IMR-90 (cell line): ENCODE data around the gene HYAL3. TPM values are rescaled to one million over a fixed set of nuclear protein-coding genes. Genes with fewer than 3 reads are reported as not detected.

Experiments
- ATAC-seq: fragments of 200-7000 bp; cut with Tn5 transposase; 2 replicates; pipeline ENCODE4 v1.9.1; 2020; ENCODE audit warnings: low read depth, mild to moderate bottlenecking, moderate library complexity
- BruUV-seq: library from RNA; stranded (reverse); fragments of 400-500 nt; replicated peaks from 2 replicates; lab custom pipeline; 2021; lab: Mats Ljungman, UMichigan
- CTCF ChIA-PET: fragments of 300-600 bp; formaldehyde crosslinking; extraction: SDS; loops from one replicate; lab custom pipeline; 2021; ENCODE audit warnings: antibody characterized with exemption; lab: Yijun Ruan, JAX
- POLR2A ChIA-PET: fragments of 300-600 bp; sonication (Branson Sonifier 250); formaldehyde crosslinking; loops from one replicate; lab custom pipeline; 2022; ENCODE audit warnings: antibody characterized with exemption; ENCODE audit not compliant: unreplicated experiment; lab: Charles Lee
- DNase-seq: peaks from one replicate; pipeline ENCODE4 v3.0.0; 2013
- H2AFZ ChIP-seq: replicated peaks from 2 replicates; pipeline ENCODE3; 2013; ENCODE audit warnings: low read length, mild to moderate bottlenecking; ENCODE audit not compliant: poor library complexity
- H2AK5ac ChIP-seq: 2 replicates; pipeline ENCODE4 v1.6.1; 2013; ENCODE audit warnings: low read depth, low read length, inconsistent platforms
- H2AK9ac ChIP-seq: replicated peaks from 2 replicates; pipeline ENCODE3; 2013; ENCODE audit warnings: mild to moderate bottlenecking, low read depth, low read length, moderate library complexity; ENCODE audit not compliant: poor library complexity
- H2BK120ac ChIP-seq: 2 replicates; pipeline ENCODE4 v1.6.1; 2013; ENCODE audit warnings: low read depth, low read length, inconsistent platforms
- H2BK15ac ChIP-seq: 3 replicates; pipeline ENCODE4 v1.6.1; 2013; ENCODE audit warnings: low read depth, low read length, inconsistent platforms
- H2BK20ac ChIP-seq: 2 replicates; pipeline ENCODE4 v1.6.1; 2013; ENCODE audit warnings: low read depth, mild to moderate bottlenecking, inconsistent platforms, low read length, moderate library complexity
- H2BK5ac ChIP-seq: 2 replicates; pipeline ENCODE4 v1.6.1; 2013; ENCODE audit warnings: mild to moderate bottlenecking, low read depth, low read length, inconsistent platforms; ENCODE audit not compliant: poor library complexity, severe bottlenecking
- H3K14ac ChIP-seq: replicated peaks from 2 replicates; pipeline ENCODE4 v1.6.1; 2013; ENCODE audit warnings: low read depth, low read length, inconsistent platforms
- H3K18ac ChIP-seq: 2 replicates; pipeline ENCODE4 v1.6.1; 2013; ENCODE audit warnings: low read depth, low read length, control low read depth
- H3K23ac ChIP-seq: 2 replicates; pipeline ENCODE4 v1.6.1; 2013; ENCODE audit warnings: low read depth, low read length, inconsistent platforms
- H3K27ac ChIP-seq: 2 replicates; pipeline ENCODE4 v1.5.1; 2013; ENCODE audit warnings: mild to moderate bottlenecking, control low read depth, low read length; ENCODE audit not compliant: insufficient read depth
- H3K27me3 ChIP-seq: 2 replicates; pipeline ENCODE4 v1.6.1; 2013; ENCODE audit warnings: low read length; ENCODE audit not compliant: control insufficient read depth, insufficient read depth
- H3K36me3 ChIP-seq: 2 replicates; pipeline ENCODE4 v1.6.1; 2013; ENCODE audit warnings: low read length, mixed read lengths; ENCODE audit not compliant: control insufficient read depth, insufficient read depth
- H3K4ac ChIP-seq: 2 replicates; pipeline ENCODE4 v1.6.1; 2013; ENCODE audit warnings: low read depth, low read length, inconsistent platforms
- H3K4me1 ChIP-seq: 2 replicates; pipeline ENCODE4 v1.6.1; 2013; ENCODE audit warnings: low read length, mixed read lengths; ENCODE audit not compliant: control insufficient read depth, insufficient read depth
- H3K4me2 ChIP-seq: 2 replicates; pipeline ENCODE4 v1.6.1; 2013; ENCODE audit warnings: low read depth, mild to moderate bottlenecking, control low read depth, low read length, moderate library complexity
- H3K4me3 ChIP-seq: 2 replicates; pipeline ENCODE4 v1.5.1; 2013; ENCODE audit warnings: low read depth, mild to moderate bottlenecking, control low read depth, low read length, moderate library complexity; ENCODE audit not compliant: insufficient read depth
- H3K56ac ChIP-seq: 2 replicates; pipeline ENCODE4 v1.6.1; 2013; ENCODE audit warnings: low read length, inconsistent platforms; ENCODE audit not compliant: insufficient read depth; ENCODE audit errors: extremely low read depth
- H3K79me1 ChIP-seq, 2 experiments: 2 replicates each; pipeline ENCODE4 v1.6.1; 2013; ENCODE audit warnings: low read length in 2 of 2, inconsistent platforms in 1 of 2, low read depth in 1 of 2
- H3K9ac ChIP-seq: 2 replicates; pipeline ENCODE4 v1.6.1; 2013; ENCODE audit warnings: low read depth, low read length, control low read depth
- H3K9me1 ChIP-seq: 2 replicates; pipeline ENCODE4 v1.6.1; 2013; ENCODE audit warnings: low read length, inconsistent platforms; ENCODE audit not compliant: insufficient read depth
- H3K9me3 ChIP-seq: 2 replicates; pipeline ENCODE4 v1.6.1; 2013; ENCODE audit warnings: low read length; ENCODE audit not compliant: control insufficient read depth, insufficient read depth
- H4K20me1 ChIP-seq: 2 replicates; pipeline ENCODE4 v1.6.1; 2013; ENCODE audit warnings: low read length, inconsistent platforms; ENCODE audit not compliant: insufficient read depth
- H4K5ac ChIP-seq: 2 replicates; pipeline ENCODE4 v1.6.1; 2013; ENCODE audit warnings: mild to moderate bottlenecking, low read depth, low read length, control low read depth
- H4K8ac ChIP-seq, 2 experiments: 2 replicates each; pipeline ENCODE4 v1.6.1; 2013; ENCODE audit warnings: low read depth in 2 of 2, low read length in 2 of 2, control low read depth in 1 of 2, inconsistent platforms in 1 of 2
- H4K91ac ChIP-seq: 2 replicates; pipeline ENCODE4 v1.6.1; 2013; ENCODE audit warnings: low read depth, low read length, inconsistent platforms; ENCODE audit not compliant: insufficient read depth
- CHD1 ChIP-seq: IDR thresholded peaks from 2 replicates; pipeline ENCODE4 v1.6.1; 2012; ENCODE audit warnings: low read depth, low read length, improper control_type of control experiment
- CTCF ChIP-seq: conservative IDR thresholded peaks from 2 replicates; pipeline ENCODE4 v1.5.1; 2012; ENCODE audit warnings: mild to moderate bottlenecking, low read depth, low read length, improper control_type of control experiment
- ELK1 ChIP-seq: fragments of 150-350 bp; IDR thresholded peaks from 2 replicates; pipeline ENCODE4 v1.6.1; 2016; ENCODE audit warnings: low read depth, mild to moderate bottlenecking, low read length, moderate library complexity, borderline replicate concordance
- FOS ChIP-seq: fragments of 150-350 bp; IDR thresholded peaks from 2 replicates; pipeline ENCODE4 v1.6.1; 2016; ENCODE audit warnings: low read depth, low read length
- MAZ ChIP-seq: IDR thresholded peaks from 2 replicates; pipeline ENCODE4 v1.6.1; 2012; ENCODE audit warnings: low read depth, mild to moderate bottlenecking, low read length, improper control_type of control experiment, moderate library complexity, borderline replicate concordance
- NFE2L2 ChIP-seq: fragments of 150-350 bp; IDR thresholded peaks from 2 replicates; pipeline ENCODE4 v1.6.1; 2016; ENCODE audit warnings: low read depth, mild to moderate bottlenecking, low read length
- RAD21 ChIP-seq: IDR thresholded peaks from 2 replicates; pipeline ENCODE4 v1.6.1; 2012; ENCODE audit warnings: low read length, improper control_type of control experiment
- RCOR1 ChIP-seq: IDR thresholded peaks from 2 replicates; pipeline ENCODE4 v1.6.1; 2012; ENCODE audit warnings: mild to moderate bottlenecking, low read length, improper control_type of control experiment; ENCODE audit not compliant: insufficient replicate concordance
- RFX5 ChIP-seq: IDR thresholded peaks from 2 replicates; pipeline ENCODE4 v1.8.0; 2012; ENCODE audit warnings: low read depth, mild to moderate bottlenecking, low read length, moderate library complexity
- SMC3 ChIP-seq: fragments of 150-350 bp; IDR thresholded peaks from 2 replicates; pipeline ENCODE4 v1.6.1; 2016; ENCODE audit warnings: low read depth, mild to moderate bottlenecking, antibody characterized with exemption, low read length, moderate library complexity
- USF2 ChIP-seq: fragments of 150-350 bp; IDR thresholded peaks from 2 replicates; pipeline ENCODE4 v1.6.1; 2017; ENCODE audit warnings: mild to moderate bottlenecking, antibody characterized with exemption, low read length, low read depth
- WGBS, 2 experiments: methylation state at CpG; one replicate each; pipeline versions ENCODE4 v1.1.5 to v1.1.7; 2013; ENCODE audit warnings: missing lambda C conversion rate in 2 of 2; ENCODE audit not compliant: insufficient read length in 1 of 2; ENCODE audit errors: extremely low coverage in 2 of 2; 5-methylcytosine and 5-hydroxymethylcytosine counted together
- dilution Hi-C: fragments of 300-500 bp; cut with HindIII; formaldehyde crosslinking; loops from one replicate; pipeline ENCODE4 v1.14.3; 2018; ENCODE audit warnings: low sequenced_read_pairs; ENCODE audit not compliant: unreplicated experiment
- in situ Hi-C: fragments of 300-500 bp; cut with MboI; formaldehyde crosslinking; loops from 3 replicates; pipeline ENCODE4 v1.14.3; 2019; ENCODE audit warnings: low sequenced_read_pairs, inconsistent platforms, mixed read lengths
- intact Hi-C: fragments of 100-400 bp; cut with micrococcal nuclease; formaldehyde crosslinking; loops from 2 replicates; pipeline ENCODE4 v1.10.0; 2022
- polyA plus RNA-seq, 3 experiments: library from polyadenylated mRNA; depleted of rRNA; stranded (reverse); fragments of >200 nt; gene quantifications; 2 replicates each; pipeline ENCODE4 v1.2.3, GENCODE V29; 2012; ENCODE audit warnings: low replicate concordance in 1 of 3
- total RNA-seq: library from RNA; depleted of rRNA; stranded (reverse); fragments of >200 nt; gene quantifications from 2 replicates; pipeline ENCODE4 v1.2.3, GENCODE V29; 2012

HYAL3 gene
- total and polyA plus RNA-seq, 2 of the 4 experiments (the other 2 are of a cell fraction) = 2.7 to 5.7 TPM

- Histone ChIP-seq H3K27me3 (no peaks in the 10 kb centered on the region), H2AFZ (no peak overlapping the region), H3K9me3 (no peaks in the 10 kb centered on the region), H2BK5ac (no peak overlapping the region), H2AK5ac (no peak overlapping the region), H3K56ac (no peak overlapping the region), H2BK20ac (no peak overlapping the region), H3K4me2 (no peak overlapping the region), H3K4ac (no peak overlapping the region), H3K27ac (no peak overlapping the region), H2BK15ac (no peak overlapping the region), H2AK9ac (no peak overlapping the region), H3K79me1 (peaks cover 14 to 31% of the 10 kb centered on the region in 2 experiments), H3K36me3 (peaks cover 34% of the 10 kb centered on the region), H3K4me3 (no peak overlapping the region), H3K14ac (no peak overlapping the region), H3K9ac (no peak overlapping the region), H3K4me1 (peaks cover 8% of the 10 kb centered on the region), H4K91ac (no peak overlapping the region), H4K5ac (no peak overlapping the region), H3K23ac (no peak overlapping the region), H3K9me1 (no peaks in the 10 kb centered on the region; the same call in 1 of the 2 replicates), H4K8ac (no peak overlapping the region), H3K18ac (no peak overlapping the region), H4K20me1 (no peaks in the 10 kb centered on the region; the same call in 1 of the 2 replicates), H2BK120ac (no peak overlapping the region)
- no peak for TF ChIP-seq RFX5
- TF ChIP-seq CTCF = no peak
- no peak for TF ChIP-seq FOS
- no peak for TF ChIP-seq SMC3
- no peak for TF ChIP-seq CHD1
- no peak for TF ChIP-seq RCOR1
- TF ChIP-seq MAZ = no peak
- TF ChIP-seq NFE2L2 = no peak
- TF ChIP-seq ELK1 = no peak
- TF ChIP-seq USF2 = no peak
- no peak for TF ChIP-seq RAD21
- in situ Hi-C loops = no loop called here
- no CpG with 5 or more reads among the region's 6 CpGs for WGBS, 2 experiments
- CTCF ChIA-PET = no interaction called here
- dilution Hi-C loops = no loop called here
- ATAC-seq (no peak), DNase-seq (no peak)
- intact Hi-C loops = no loop called here
- no TSS peak for BruUV-seq
- POLR2A ChIA-PET = no interaction called here
Measured at GRCh38 chr3:50289130-50289529, 10.1 kb downstream of the HYAL3 start.
